HG02588 (cell line): ENCODE data around the gene PYGO2.

ENCODE experiments used
- ATAC-seq: cut with Tn5 transposase; IDR thresholded peaks from one replicate; pipeline ENCODE4 v1.9.1; 2021; ENCODE audit warnings: mild to moderate bottlenecking, moderate library complexity; ENCODE audit not compliant: unreplicated experiment

Gene PYGO2, protein sequence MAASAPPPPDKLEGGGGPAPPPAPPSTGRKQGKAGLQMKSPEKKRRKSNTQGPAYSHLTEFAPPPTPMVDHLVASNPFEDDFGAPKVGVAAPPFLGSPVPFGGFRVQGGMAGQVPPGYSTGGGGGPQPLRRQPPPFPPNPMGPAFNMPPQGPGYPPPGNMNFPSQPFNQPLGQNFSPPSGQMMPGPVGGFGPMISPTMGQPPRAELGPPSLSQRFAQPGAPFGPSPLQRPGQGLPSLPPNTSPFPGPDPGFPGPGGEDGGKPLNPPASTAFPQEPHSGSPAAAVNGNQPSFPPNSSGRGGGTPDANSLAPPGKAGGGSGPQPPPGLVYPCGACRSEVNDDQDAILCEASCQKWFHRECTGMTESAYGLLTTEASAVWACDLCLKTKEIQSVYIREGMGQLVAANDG

DNA sequence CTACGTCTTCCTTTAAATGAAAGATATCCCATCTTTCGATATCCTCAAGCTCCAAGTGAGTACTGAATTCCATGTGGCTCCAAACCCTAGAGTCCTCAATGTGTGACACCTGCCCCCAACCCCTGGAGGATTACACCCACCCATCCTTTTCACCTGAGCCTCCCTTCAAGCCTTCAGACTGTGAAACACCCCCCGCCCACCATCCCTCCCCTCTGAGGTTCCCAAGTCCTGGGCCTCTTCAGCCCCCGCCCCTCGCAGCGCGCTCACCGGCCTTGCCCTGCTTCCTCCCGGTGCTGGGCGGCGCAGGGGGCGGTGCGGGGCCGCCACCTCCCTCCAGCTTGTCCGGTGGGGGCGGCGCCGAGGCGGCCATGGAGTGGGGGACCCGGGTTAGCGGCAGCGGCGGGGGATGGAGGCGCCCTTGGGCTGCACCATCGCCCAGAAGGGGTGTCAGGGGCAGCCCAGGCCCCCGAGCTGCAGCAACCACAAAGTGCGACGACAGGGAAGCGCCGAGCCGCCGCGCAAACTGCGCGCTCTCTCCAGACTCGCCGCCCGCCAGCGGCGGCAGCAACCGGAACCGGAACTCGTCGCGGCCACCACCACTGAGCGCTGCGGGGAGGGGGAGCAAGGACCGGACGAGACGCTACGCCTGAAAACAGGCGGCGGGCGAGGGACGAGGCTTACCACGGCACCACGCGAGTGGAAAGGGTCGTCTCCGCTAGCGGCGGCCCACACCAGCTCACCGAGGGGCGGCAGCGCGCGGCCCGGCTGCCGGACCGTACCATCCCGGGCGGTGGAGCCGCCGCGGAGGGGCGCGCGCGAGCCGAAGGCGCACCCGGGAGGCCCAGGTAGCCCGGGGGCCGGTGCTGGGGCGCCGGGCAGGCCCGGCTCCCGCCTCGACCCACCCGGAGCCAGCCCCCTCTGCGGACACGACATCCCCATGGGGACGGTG is at the start of gene PYGO2:
Gene PYGO2, minus strand, starts transcription at position 576 of the 949 bp plus-strand sequence. Its CDS starts 206 bp downstream, at position 370.
- peak; percentile 75 for ATAC-seq

DNA sequence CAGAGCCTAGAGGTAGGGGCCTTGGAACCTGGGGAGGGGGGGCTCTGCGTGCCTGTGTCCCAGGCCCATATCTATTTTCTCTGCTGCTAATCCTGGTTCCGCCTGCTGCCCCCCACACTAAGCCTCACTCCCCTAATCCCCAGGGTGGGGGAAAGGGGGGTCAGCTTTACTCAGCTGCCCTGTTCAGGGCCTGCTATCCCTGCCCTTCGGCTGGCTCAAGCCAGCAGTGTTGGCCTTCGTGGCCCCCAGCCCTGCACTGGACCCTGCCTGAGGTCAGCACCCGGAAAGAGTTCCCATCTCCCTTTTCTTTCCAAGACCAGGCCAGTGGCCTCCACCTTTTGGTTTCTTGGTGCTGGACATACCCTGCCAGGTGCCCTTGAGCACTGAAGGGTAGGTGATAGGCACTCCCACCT is 49.4 kb upstream of the PYGO2 start:
- ATAC-seq = no peak

DNA sequence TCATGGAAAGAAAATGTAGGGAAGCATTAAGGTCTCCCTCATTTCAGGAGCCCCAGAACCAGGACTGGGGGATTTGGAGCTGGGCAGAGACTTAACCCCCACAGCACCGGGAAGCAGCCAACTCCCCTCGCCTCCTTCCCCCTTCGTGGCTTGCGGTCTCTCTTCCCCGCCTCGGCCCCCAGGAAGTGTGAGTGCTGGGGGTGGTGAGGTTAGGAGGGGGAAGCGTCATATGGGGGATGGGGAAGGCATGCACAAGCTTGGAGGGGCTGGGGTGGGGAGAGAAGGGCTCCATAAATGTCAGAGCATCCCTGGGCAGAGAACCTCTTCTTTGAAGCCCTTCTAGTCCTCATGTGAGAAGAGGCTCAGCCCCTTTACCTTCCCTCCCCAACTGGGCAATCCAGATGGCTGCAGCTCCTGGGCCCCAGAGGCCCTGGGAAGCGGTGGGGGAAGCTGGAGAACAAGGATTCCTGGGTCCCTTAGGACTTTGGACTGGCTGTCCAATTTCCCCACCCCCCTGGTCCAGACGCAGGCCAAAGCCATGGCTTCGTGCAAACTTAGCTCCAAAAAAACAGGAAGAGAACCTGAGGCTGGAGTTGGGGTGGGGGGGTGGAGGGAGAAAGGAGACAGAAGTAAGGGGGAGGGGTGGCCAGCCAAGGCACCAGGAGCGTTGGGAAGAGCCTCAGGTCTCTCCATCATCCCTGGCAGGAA is 48.8 kb upstream of the PYGO2 start:
- ATAC-seq = no peak

DNA sequence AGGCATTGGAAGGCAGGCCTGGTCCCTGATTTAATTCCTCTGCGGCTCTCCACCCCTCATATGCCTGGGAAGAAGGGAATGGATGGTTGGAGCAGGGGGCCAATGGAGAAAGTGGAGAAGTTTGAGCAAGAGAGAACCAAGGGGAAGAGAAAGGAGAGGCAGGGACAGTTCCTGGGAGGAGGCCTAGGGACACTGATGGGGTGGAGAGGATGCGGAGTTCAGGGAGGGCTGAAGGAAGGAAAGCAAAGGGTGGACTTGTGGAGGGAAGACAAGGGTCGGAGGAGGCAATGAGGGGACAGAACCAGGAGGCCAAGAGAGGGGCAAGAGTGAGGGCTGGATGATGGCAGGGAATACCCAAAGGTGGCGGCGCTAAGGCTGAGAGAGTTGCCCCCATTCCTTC is 48.2 kb upstream of the PYGO2 start:
- ATAC-seq = no peak

DNA sequence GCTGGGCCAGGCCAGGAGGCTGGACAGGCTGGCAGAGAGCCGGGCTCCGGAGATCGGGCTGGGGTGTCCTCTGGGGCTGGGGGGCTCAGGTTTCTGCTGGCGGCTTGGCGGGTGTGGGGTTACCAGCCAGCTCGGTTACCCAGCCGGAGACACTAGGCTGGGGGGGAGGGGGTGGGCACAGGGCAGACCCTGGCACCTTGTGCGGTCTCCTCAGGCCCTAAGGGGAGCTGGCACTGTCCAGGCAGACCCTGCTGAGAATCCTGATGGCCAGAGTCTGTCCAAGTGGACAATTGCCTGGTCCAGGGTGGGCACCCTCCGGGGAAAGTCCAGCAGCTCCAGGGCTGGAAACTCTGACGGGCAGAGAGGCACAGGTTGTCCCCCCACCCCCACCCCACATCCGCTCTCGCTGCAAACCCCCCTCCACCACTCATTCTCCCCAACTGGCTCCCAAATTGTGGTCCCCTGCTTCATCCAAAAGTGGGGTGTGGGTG is 47.7 kb upstream of the PYGO2 start:
- no peak for ATAC-seq

DNA sequence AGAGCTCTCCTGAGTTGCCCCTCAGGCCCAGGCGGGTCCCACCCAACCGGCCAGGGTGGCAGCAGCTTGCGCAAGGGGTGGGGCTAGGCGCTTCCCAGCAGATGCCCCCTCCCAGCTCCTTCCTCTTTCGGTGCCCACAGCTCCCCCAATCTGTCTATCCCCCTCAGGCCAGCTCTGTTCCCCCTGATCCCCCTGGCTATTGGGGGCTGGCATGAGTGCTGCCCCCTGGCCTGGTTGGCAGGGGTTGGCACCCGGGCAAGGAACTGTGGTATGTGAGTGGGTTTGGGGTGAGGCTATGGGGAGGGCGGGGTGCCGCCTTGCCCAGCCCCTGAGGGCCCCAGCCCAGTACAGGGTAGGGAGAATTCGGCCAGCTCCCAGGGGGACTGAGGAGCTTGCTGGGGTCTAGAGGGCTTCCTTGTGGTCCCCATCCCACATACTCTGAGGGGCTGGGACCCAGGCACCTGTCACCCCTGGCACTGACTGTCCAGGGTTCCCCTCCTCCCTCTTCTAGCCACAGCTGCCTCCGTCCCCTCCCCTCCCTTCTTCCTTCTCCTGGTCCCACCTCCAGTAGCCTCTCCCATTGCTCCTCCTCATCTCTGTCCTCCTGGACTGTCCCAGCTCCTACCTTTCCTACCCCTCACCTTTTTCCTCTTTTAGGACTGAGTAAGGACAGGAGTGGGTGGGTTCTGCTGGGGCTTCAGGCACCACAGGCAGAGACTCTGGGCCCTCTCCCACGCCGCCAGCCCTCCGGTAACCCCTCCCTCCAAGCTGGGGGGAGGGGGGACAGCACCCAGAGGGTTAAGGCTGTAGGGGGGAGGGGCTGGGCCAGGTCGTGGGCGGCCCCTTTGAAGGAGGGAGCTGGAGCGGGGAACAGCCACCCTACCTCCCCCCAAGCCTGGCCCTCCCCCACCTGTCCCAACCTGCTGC is 46.7 kb upstream of the PYGO2 start:
- no peak for ATAC-seq

DNA sequence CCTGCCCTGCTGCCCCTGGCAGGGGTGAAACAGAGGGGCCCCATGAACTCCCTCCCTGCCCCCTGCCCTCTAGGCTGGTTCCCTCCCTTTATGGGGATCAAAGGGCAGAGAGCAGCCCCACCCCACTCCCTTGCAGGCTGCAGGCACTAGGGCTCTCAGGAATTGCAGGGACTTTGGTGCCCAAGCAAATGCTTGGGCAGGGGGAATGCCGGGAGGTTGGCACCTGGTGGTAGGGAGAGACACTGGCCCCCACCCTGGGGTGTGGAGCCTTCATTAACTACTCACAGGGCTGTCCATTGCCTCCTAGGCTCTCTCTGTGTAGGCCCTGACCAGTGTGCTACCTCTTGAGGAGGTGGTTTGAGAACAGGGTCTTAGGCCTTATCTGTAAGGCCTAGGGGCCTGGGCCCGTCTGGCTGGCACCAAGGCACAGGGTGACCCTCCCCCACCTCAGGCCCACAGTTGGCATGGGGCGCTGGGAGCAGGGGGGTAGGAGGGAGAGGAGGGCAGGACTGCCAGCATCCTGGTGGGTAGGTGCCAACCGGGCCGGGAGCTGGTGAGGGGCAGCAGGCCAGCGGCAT is 45.8 kb upstream of the PYGO2 start:
- ATAC-seq = no peak

DNA sequence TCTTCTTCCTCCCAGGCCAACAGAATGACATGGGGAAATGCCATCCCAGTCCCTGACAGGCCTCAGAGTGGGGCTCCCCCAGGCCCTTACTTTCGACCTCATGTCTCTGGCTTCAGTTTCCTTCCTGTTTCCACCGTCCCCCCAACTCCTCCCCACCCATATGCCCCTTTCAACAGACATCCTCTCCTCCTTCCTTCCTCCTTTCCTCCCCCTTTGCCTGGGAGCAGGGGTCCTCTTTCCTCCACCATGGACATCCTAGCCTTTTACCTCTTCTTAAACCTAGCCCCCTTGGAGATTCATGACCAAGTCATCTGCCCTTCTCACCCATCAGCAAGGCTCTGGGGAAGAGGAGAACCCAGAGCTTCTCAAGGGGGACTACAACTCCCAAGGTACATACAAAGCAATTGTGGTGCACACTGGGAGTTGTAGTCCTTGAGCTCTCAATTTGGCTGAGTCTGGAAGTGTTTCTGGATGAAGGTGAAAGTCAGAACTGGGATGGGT is 45.1 kb upstream of the PYGO2 start:
- no peak for ATAC-seq

DNA sequence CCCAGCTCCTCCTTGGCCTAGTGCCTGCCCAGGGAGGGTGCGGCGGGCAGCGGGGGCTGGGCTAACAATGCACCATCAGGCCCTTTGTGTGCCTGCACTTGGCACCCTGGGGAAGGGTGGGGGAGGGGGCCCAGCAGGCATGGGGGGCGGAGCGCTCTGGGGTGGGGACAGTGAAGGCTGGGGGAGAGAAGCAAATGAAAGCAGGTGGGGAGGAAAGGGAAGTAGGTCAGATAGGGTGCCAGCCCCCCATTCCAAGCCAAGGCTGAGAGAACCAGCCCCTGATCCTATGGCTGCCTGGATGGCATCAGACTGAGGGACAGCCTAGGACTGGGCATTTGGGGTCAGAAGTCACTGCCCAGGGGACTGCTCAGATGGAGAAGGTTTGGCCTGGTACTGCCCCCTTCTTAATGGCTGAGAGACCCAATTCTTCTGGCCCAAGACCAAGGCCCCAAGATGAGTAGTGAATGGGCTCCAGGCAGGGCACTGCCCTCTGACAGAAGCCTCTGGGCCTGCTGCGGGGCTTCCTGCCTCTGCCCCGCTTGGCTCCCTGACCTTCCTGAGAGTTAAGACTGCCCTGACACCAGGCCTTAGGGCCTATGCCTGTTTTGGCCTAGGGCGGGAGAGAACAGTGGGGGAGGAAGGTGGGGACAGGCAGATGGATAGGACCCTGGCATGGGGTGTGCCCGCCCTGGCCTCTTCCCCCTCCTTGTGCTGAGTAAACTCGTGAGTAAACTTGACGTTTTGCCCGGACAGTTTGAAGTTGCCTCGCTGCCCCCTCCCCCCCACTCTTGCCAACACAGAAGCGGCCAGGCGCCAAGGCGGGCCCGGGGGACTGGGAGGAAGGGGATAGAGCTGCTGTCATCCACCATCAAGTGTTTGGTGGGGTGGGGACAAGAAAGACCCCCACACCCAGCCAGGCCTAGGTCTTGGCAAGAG is 43.8 kb upstream of the PYGO2 start:
- ATAC-seq = no peak

DNA sequence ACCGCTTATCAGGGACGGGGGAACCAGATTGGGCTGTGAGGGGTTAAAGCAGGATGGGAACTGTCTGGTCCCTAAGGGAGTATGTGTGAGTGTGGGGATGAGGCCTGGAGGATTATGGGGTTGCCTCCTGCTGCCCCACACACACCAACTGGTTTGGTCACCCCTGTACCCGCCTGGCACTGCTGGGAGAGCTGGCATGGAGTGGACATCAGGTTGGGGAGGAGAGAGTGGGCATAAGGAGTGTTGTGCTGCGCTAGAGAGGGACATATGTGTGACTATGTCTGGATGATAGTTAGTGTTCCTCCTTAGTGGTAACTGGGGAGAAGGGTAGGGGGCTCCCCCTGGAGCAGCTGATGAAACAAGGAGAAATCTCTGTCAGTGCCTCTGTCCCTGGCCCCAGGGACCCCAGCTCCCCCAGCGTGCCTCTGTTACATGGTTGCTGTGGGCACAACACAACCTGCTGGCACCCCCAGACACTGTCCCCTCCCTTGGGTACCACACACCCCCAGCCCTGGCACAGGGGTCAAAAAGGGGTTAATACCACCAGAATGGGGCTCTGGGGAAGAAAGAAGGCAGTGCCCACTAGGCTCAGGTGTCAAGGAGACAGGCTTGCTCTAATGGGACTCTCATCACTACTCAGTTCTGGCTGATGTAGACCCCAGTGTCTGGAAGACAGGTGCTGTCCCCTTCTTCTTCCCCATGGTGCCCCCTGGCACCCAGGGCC is 42.9 kb upstream of the PYGO2 start:
- no peak for ATAC-seq

DNA sequence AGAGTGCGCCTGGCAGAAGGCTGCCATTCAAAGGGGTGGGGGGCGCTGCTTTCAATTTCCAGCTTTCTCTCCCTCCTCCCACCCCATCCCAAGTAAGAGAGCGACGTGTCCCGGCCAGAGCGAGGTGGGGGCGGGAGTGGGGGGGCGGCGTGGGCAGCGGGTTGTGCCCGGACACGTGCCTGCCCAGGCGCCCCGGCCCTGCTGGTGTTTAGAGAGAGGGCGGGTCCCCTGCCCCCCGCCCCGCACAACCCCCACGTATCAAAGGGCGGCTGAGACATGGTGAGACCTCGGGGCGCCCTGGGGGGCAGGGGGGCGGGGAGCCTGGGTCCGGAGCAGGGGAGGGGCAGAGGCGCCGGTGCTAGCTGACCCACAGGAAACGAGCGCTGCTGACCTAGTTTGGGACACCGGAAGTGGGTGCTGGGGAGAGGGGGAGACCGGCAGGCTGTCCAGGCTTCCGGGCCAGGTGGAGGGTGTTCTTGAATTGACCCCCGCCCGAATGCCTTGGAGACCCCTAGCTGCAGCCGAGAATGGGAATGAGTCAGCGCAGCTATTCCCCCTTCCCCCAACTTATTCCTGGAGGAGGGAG is 42.3 kb upstream of the PYGO2 start:
- no peak for ATAC-seq

DNA sequence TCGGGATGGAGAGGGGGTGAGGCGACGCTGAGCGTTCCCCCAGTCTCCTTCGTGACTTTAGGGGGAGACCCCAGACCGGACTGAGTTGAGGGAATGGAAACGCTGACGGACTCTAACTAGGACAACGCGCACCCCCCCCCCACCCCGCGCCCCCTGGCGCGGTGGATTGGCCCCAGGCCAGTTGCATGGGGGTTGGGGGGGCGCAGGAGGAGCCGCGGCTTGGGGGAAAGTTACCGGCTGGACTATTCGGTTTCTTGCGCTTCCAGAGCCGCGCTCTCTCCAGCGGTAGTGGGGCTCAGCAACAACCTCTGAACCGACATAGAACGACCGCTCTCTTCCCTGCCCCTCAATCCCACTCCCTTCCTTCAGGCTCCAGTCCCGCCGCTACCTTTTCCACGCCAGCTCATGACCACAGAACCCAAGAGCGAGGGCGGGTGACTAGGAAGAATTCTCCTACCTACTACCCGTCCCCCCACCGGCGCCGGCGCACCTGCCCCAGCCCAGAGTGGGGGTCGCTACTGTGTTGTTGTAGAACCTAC is 41.7 kb upstream of the PYGO2 start:
- ATAC-seq = no peak

DNA sequence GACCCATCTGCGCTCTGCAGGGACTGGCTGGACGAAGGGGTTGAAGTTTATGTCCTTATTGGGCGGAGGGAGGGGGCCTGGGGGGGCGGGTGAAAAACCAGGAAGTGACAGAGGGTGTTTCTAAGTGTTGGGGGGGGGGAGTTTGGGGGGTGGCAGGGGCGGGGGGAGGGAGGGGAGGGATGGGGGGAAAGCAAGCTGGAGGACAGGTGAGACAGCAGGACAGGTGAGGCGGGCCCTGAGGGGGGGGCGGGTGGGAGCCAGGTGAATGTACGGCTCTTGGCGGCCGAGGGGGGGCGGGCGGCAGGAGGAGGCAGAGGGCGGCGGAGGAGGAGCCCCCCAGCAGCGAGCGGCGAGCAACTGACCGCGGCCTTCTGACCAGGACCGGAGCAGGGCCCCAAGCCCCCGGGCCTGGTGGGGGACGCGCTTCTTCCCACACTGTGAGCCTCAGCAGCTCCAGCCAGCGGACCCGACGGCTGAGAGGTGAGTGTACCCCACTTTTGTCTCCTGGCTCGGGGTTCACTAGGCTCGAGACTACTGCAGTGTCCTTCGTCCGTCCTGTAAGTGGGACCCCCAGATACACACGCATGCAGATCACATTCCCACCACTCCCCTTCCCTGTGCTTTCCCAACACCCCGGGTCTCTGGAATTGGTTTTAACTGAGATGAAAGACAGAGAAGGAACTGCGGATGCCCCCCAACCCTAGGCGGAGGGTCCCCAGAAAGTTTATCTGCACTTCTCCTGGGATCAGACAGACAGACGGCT is 41.1 kb upstream of the PYGO2 start, which contains the start of gene ZBTB7B:
Gene ZBTB7B, plus strand, starts transcription at position 339 of the 763 bp plus-strand sequence. CDS start 11,859 bp downstream, outside the sequence.
- no peak for ATAC-seq

DNA sequence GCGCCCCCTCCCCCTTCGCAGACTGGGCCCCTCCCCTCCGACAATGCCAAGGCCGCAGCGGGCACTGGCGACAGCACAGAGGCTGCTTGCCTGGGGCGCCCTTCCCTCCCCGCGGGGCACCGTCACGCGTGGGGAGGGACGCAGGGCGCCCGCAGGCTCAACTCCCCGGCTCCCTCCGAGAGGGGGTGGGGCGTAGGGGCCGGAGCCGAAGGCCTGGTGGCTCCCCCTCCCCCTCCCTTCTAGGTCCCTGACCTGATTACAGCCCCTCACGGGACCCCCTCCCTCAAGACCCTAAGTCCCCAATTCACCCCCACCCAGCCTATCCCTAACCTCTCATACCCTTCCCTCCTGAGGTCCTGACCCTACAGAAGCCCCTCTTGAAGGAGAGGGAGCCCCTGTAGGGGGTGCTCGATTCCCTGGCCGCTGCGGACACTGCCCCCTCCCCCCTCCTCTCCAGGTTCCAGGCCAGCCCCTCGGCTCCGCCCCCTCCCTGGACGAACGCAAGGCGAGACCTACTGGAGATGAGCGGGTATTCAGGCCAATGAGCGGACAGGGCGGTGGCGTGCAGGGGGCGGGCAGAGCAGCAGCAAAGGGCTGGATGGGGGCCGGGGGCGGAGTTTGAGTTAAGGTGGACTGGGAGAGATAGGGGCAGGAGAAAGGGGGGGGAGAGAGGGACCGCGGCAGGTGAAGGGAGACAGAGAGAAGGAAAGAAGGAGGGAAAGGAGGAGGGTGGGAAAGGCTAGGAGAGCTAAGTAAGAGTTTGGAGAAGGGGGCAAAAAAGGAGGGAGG is 40.3 kb upstream of the PYGO2 start:
- peak; percentile 54 for ATAC-seq

DNA sequence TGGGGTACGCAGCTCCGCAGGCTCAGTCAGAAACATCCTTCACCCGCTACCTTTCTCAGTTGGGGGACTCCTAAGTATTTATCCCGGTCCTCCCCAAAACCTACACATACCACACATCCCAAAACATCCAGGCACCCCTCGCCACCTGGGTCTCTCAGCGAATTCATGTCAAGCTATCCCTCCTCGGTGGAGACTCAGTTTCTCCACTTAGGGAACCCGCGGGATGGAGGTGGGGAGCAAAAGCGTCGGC is 39.8 kb upstream of the PYGO2 start:
- ATAC-seq = no peak
